HG03045 (cell line): ENCODE measurements around the gene FAT1.
"Not testable (repeated sequence)": the region's sequence is repeated elsewhere in the genome, so short reads cannot be mapped to it uniquely, and the experiment has no call there.

Experiments
- ATAC-seq: cut with Tn5 transposase; IDR thresholded peaks from one replicate; pipeline ENCODE4 v1.9.1; 2021; ENCODE audit warnings: mild to moderate bottlenecking, moderate library complexity; ENCODE audit not compliant: unreplicated experiment

The FAT1 gene, protein sequence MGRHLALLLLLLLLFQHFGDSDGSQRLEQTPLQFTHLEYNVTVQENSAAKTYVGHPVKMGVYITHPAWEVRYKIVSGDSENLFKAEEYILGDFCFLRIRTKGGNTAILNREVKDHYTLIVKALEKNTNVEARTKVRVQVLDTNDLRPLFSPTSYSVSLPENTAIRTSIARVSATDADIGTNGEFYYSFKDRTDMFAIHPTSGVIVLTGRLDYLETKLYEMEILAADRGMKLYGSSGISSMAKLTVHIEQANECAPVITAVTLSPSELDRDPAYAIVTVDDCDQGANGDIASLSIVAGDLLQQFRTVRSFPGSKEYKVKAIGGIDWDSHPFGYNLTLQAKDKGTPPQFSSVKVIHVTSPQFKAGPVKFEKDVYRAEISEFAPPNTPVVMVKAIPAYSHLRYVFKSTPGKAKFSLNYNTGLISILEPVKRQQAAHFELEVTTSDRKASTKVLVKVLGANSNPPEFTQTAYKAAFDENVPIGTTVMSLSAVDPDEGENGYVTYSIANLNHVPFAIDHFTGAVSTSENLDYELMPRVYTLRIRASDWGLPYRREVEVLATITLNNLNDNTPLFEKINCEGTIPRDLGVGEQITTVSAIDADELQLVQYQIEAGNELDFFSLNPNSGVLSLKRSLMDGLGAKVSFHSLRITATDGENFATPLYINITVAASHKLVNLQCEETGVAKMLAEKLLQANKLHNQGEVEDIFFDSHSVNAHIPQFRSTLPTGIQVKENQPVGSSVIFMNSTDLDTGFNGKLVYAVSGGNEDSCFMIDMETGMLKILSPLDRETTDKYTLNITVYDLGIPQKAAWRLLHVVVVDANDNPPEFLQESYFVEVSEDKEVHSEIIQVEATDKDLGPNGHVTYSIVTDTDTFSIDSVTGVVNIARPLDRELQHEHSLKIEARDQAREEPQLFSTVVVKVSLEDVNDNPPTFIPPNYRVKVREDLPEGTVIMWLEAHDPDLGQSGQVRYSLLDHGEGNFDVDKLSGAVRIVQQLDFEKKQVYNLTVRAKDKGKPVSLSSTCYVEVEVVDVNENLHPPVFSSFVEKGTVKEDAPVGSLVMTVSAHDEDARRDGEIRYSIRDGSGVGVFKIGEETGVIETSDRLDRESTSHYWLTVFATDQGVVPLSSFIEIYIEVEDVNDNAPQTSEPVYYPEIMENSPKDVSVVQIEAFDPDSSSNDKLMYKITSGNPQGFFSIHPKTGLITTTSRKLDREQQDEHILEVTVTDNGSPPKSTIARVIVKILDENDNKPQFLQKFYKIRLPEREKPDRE (N-terminal part only)

DNA sequence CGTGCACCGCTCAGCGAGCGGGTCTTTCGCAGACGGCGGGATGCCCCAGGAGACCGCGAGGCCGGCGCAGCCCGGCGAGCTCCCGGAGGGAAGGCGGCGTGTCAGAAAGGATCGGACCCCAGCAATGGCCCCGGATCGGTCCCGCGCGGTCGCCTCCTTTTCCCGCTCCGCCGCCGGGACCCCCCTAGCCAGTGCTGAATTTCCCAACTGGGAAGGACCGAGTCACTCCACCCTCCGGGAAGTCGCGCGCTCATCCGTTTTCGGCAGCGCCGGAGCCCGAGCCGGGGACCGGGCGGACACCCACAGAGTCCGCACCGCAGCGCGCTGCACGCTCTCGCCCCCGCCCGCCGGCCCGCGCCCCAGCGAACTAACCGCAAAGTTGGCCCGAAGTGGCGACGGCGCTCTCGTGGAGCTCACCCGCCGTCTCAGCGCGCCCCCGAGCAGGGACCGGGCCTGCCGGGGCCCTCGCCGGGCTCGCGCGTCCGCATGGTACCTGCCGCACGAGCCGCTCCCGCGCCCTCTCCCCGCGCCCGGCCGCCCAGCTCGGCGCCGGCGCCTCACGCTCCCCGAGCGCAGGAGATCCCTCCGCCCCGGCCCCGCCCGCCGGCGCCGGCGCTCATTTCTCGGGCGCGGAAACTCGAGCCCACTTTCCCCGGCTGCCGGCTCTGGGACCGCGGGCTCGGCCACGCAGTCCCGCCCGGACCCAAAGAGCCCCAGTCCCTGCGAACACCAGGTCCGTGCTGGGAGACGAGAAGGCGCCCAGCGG is at the start of gene FAT1:
Gene FAT1, minus strand, starts transcription at position 565 of the 766 bp plus-strand sequence. CDS start 14,029 bp downstream, outside the sequence.
- ATAC-seq, result no peak

DNA sequence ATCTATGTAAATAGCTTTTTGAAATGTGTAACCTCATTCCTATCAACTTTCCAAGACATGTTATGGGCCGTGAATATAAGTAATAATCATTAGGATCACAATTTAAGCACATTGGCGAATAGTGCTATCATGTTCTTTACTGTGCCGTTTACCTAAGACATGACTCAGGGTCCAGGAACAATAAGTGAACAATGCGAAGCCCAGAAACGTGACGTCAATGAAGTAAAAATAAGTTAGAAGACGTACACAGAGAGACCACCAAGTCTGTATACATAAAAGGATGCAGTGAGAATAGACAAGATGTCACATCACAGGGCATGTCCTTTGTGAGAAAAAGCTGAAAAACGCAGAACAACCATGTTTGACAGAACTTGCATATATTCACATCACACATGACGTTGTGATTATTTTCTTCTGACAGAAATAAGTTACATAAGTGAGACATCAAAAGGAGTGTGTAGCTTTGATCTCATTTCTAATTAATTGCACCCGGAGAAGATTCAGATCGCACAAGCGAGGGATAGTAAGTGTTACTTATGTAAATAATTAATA is 49.4 kb upstream of the FAT1 start:
- no peak for ATAC-seq

DNA sequence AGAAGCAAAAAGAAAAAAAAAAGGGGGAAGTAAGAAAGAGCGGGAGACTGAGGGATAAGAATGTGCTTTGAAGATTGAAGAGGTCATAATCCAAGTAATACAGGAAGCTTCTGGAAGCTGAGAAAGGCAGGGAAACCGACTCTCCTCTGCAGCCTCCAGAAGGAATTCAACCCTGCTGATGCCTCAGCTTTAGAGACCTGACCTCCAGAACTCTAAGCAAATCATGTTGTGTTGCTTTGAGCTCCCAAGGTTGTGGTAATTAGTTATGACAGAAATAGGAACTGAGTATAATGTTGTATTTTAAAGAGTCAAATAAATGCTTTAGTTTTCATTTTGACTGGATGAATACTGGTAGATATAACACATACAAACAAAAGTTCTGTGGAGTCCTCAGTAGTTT is 48.0 kb upstream of the FAT1 start:
- no peak for ATAC-seq

DNA sequence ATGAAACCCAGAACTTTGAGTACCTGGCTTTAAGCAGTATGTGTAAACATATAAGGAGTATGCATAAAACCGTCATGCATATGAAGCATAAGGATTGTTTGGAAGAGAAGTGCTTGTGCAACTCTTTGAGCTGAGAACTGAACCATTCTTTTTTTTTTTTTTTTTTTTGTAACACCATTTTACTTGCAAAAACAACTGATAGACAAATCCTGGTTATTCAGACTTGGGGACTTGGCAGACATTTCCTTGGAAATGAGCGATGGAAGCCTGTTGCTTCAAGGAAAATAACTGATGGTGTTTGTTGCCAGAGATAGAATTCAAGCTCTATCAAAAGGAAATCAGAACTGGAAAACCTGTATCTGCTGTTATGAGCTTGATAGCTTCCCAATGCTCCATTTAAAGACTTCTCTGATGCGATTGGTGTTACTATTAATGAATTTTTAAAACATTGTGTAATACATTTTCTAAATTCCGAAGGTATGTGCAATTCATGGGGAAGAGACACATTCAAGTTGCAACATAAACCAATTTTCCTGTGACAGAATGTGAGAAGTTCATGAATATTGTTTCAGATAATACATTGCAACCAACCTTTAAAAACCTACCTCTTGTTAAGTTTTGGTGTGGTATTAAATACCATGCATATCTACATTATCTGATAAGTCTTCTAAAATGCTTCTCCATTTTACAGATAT is 47.0 kb upstream of the FAT1 start:
- ATAC-seq, result no peak

DNA sequence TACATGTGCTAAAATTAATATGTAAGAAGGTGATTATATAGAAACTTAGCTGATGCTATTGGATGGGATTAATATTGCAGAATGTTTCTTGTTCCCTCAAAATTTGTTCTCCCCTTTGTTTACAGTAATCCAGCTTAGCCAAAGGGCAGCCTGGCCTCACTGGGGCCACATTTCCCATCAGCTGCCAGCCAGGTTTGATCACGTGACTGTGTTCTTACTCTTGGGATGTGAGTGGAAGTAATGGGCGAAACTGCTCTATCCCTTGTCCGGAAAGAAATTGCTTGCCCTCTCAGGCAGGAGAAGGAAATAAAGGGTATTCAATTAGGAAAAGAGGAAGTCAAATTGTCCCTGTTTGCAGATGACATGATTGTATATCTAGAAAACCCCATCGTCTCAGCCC is 44.1 kb upstream of the FAT1 start:
- ATAC-seq, result no peak

DNA sequence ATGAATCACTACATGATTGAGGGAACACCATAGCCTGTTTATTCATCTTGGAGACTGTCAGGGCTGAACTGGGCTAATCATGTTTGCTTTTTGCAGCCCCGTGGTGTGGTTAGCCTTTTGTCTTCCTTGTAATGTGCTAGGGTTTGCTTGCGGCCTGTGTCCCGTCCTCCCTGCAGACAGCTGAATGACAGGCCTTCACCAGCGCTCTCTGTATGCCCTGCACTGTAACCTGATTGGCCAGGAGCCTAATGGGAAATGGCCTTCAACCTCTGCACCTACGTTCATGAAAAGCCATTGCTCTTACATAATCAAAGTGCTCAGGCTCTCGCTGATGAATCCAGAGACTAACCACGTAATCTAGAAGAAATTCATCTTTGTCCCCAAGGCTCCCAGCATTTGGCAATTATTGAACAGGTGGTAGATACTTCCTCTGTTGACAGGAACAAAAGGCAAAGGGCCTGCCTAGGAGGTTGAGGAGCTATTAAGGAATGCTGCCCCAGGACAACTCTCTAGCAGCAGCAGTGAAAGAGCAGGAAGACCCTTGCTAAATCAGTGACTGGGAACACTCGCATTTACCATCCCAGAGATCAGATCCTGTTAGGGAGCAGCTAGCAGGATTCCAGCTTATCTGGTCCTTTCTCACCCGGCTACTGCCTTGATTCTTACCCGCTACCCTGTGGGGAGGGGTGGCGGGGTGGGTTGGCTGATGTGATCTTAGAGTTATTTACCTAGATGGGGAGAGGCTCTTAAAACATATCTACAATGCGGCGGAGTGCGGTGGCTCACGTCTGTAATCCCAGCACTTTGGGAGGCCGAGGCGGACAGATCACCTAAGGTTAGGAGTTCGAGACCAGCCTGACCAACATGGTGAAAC is 42.3 kb upstream of the FAT1 start:
- ATAC-seq, result no peak

DNA sequence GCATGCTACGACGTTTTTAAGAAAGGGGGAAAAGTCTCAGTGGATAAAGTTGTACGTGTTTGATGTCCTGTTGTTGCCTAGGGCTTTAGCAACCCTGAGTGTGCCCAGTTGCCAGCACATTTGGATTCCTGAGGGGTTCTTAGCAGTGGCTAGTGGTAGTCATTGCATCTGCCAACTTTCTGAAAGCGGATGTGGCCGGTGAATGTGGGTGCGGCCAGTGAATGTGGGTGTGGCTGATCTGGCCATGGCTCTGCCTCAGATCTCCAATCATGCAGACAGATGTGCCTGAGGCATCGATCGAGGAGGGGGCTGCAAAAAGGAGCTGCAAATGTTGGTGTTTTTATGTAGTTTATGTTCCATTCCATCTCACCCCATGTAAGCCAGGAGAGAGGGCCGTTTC is 41.5 kb upstream of the FAT1 start:
- ATAC-seq, result no peak

DNA sequence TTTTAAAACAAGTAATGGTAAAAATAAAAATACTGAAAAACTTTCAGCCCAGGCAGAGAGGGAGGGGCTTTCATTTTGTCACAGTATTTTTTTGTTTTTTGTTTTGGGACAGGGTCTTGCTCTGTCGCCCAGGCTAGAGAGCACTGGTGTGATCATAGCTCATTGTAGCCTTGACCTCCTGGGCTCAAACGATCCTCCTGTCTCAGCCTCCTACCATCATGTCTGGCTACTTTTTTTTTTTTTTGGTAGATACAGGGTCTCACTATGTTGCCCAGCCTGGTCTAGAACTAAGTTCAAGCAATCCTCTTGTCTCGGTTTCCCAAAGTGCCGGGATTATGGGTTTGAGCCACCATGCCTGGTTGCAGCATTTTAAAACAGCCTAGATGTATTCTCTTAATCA is 40.8 kb upstream of the FAT1 start:
- no peak for ATAC-seq

DNA sequence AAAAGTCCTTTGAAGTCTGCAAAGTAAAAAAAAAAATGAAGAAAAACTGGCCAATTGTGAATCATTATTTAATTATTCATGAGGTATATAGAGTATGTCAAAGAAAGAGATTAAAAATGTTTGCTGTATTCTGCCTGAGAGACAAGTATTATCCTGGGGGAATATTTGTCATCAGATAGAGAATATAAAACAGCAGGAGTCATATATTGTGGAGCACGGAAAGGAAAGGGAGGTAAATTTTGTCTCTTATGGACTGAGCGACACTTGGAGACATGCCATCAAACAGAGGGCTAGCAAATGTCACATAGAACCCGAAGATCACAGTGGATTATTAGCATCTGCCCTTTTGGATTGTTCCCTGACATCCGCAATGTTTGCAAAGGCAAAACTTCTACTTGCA is 39.2 kb upstream of the FAT1 start:
- ATAC-seq, result no peak

DNA sequence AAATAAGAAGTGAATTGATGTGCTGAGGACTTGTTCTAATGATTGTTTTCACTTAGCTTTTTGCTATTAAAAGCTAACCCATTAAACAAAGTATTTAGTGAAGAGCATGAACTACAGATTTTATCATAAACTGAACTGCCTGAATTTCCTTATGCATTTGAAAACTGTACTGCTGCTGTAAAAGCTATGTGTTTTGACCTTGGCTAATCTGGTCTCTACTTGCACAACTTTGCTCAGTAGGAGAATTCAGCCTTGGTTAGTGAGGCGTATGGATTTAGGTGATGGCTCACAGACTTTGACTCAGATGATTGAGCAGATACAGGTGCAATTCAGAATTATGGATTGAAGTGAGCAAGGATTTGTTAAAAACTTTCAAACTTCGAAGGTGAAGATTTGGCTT is 38.7 kb upstream of the FAT1 start:
- no peak for ATAC-seq

DNA sequence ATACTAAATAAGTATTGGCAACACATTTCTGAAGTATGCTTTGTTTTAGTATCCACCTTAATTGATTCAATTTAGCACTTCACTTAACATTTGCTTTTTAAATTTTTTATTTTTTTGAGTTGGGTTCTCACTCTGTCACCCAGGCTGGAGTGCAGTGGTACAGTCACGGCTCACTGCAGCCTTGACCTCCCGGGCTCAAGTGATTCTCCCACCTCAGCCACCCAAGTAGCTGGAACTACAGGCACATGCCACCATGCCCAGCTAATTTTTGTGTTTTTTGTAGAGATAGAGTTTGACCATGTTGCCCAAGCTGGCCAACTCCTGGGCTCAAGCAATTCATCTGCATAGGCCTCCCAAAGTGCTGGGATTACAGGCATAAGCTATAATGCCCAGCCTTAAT is 38.3 kb upstream of the FAT1 start:
- not testable (repeated sequence) for ATAC-seq

DNA sequence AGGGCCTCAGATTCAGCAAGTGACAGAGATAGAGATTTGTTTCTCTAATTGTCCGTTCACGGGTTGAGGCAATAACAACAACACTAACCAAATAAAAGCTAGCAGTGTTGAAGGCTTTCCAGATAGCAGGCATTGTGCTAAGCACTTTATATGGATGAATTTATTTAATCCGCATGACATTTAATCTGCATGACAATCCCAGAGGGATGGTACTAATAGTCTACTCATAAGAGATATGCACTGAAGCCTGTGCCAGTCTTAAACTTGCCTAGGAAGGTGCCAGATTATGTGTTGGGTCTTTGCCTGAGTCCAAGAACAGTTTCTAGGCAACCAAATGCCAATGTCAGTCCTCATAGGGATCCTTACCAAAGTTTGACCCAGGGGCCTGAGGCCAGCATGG is 37.7 kb upstream of the FAT1 start:
- no peak for ATAC-seq

DNA sequence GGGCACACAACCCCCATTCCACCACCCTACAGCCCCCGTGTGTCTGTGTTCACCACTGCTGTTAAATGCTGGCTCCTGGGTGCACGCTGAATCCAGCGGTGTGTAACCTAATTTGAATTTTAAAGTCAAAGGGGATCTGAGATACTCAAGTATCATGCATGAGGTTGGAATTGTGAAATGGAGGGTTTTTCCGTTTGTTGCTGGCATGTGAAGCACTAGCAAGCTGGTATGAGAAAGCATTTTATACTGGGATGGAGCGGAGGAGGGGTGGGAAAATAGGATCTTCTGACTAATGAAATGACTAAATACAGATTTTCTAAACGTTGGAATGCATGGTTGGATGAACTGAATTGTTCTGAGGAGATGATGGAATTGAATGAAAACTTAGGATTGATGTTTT is 36.9 kb upstream of the FAT1 start:
- no peak for ATAC-seq

DNA sequence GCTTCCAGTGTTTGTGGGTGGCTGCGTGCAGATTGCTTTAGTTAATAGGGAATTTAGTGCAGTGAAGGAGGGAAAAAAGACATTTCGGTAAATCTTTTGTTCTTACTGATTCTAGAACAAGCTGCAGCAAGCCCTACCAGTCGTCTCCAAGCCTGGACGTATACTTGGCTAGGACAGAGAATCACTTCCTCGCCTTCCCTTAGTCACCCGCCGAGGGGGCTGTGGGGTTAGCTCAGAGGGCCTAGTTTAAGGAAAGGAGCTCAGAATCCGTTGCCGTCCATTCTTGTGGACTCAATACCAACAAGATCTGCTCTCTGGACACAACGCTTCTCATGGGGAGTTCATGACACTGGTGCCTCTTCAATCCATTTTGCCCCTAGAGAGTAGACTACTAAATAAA is 36.3 kb upstream of the FAT1 start:
- ATAC-seq, result no peak

DNA sequence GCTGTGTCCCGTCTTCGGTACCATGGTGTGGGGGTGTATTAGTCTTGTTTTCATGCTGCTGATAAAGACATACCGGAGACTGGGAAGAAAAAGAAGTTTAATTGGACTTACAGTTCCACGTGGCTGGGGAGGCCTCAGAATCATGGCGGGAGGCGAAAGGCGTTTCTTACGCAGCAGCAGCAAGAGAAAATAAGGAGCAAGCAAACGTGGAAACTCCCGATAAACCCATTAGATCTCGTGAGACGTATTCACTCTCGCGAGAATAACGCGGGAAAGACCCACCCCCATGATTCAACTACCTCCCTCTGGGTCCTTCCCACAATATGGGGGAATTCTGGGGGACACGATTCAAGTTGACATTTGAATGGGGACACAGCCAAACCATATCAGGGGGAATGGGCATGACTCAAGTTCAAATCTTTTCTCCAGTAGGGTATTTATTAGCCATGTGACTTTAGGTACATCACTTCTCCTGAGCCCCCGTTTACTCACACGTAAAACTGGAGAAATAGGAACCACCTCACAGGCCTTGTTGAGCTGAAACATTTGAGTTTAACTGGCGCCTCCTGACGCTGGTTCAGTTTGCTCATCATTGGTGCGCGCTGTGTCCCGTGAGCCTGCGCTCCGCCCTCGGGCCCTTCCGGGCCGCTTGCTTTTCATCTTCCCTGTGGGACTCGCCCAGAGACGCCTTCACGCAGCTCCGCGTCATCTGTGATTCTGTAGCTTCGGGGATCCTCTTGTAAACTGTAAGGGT is 35.5 kb upstream of the FAT1 start:
- ATAC-seq, result no peak

DNA sequence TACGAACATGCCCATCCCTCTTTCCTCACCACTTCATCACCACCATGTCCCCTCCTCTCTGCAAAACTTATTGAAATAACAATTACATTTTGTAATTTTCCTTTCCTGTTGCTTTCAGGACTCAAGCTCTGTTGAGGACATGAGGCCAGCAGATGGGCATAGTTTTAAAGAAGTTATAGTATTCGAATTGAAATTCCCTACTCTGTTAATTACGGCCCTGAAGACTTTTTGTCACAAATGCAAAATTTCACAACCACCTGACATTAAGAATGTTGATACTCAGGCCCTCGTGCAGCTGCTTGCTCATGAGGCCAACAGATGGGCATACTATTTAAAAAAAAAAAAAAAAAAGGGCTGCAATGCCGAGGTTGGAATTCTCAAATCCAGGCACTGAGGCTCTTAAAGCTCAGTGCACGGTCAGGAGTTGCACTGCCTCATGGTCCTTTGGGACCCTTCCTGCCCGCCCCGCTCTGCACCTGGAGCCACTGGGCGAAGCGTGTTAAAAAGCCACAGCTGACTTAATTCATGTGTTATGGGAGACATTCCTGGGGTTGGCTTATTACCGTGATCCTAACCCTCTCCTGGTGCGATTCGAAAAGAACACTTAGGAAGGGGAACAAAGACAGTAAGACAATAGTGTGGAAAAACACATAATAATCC is 34.2 kb upstream of the FAT1 start:
- ATAC-seq, result no peak

DNA sequence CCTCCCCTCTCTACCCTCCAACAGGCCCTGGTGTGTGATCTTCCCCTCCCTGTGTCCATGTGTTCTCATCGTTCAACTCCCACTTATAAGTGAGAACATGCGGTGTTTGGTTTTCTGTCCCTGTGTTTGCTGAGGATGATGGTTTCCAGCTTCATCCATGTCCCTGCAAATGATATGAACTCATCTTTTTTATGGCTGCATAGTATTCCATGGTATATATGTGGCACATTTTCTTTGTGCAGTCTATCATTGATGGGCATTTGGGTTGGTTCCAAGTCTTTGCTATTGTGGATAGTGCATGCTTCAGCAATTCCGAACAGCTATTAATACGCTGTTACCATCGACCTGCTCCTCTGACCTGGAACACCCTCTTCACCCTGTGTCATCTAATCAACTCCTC is 32.9 kb upstream of the FAT1 start:
- not testable (repeated sequence) for ATAC-seq
